MM.1S (cell line): Measurements from ENCODE around the gene SIN3A.

Experiments used
- DNase-seq: peaks from one replicate; pipeline ENCODE4 v3.0.0-alpha.2; 2015
- H2AFZ ChIP-seq: fragments of 300-600 bp; sonication (generic); 2 replicates; pipeline ENCODE4 v1.6.0; 2016; ENCODE audit warnings: antibody characterized with exemption, low read length
- H3F3A ChIP-seq: fragments of 300-600 bp; sonication (generic); 2 replicates; pipeline ENCODE4 v1.6.1; 2016; ENCODE audit warnings: mild to moderate bottlenecking, antibody characterized with exemption, low read length, moderate library complexity, mixed read lengths; ENCODE audit not compliant: insufficient read depth
- H3K27ac ChIP-seq: fragments of 300-600 bp; sonication (generic); 2 replicates; pipeline ENCODE4 v1.5.1; 2016; ENCODE audit warnings: mild to moderate bottlenecking, low read length
- H3K27me3 ChIP-seq: fragments of 300-600 bp; sonication (generic); replicated peaks from 2 replicates; pipeline ENCODE4 v1.6.0; 2016; ENCODE audit warnings: low read length; ENCODE audit not compliant: insufficient read depth
- H3K36me3 ChIP-seq: fragments of 300-600 bp; sonication (generic); replicated peaks from 2 replicates; pipeline ENCODE4 v1.6.1; 2016; ENCODE audit warnings: mild to moderate bottlenecking, low read length, mixed read lengths; ENCODE audit not compliant: insufficient read depth
- H3K4me1 ChIP-seq: fragments of 300-600 bp; sonication (generic); 2 replicates; pipeline ENCODE4 v1.6.1; 2016; ENCODE audit warnings: low read length, mixed read lengths
- H3K4me2 ChIP-seq: fragments of 300-600 bp; sonication (generic); 2 replicates; pipeline ENCODE4 v1.6.0; 2016; ENCODE audit warnings: low read depth, low read length
- H3K4me3 ChIP-seq: fragments of 300-600 bp; sonication (generic); 2 replicates; pipeline ENCODE4 v1.5.1; 2016; ENCODE audit warnings: low read length, mixed read lengths
- H3K79me2 ChIP-seq: fragments of 300-600 bp; sonication (generic); 2 replicates; pipeline ENCODE4 v1.6.1; 2016; ENCODE audit warnings: mixed run types, low read length, mixed read lengths
- H3K9ac ChIP-seq: fragments of 300-600 bp; sonication (generic); 2 replicates; pipeline ENCODE4 v1.6.1; 2016; ENCODE audit warnings: low read length, mixed read lengths
- H3K9me2 ChIP-seq: fragments of 300-600 bp; sonication (generic); replicated peaks from 2 replicates; pipeline ENCODE4 v1.6.1; 2016; ENCODE audit warnings: mild to moderate bottlenecking, low read length, mixed read lengths; ENCODE audit not compliant: insufficient read depth
- H3K9me3 ChIP-seq: fragments of 300-600 bp; sonication (generic); replicated peaks from 2 replicates; pipeline ENCODE4 v1.6.1; 2016; ENCODE audit warnings: mild to moderate bottlenecking, low read length, mixed read lengths; ENCODE audit not compliant: insufficient read depth
- H4K20me1 ChIP-seq: fragments of 300-600 bp; sonication (generic); 2 replicates; pipeline ENCODE4 v1.6.1; 2016; ENCODE audit warnings: mild to moderate bottlenecking, low read length, moderate library complexity, mixed read lengths; ENCODE audit not compliant: insufficient read depth
- CTCF ChIP-seq: fragments of 300-600 bp; sonication (generic); IDR thresholded peaks from 2 replicates; pipeline ENCODE4 v1.5.1; 2016; ENCODE audit warnings: antibody characterized with exemption, low read length, mixed read lengths
- EZH2 ChIP-seq: fragments of 300-600 bp; sonication (generic); optimal IDR thresholded peaks from 2 replicates; pipeline ENCODE3; 2017; ENCODE audit warnings: low read depth, mild to moderate bottlenecking, antibody characterized with exemption, low read length, mixed read lengths
- EZH2phosphoT487 ChIP-seq: fragments of 300-600 bp; sonication (generic); IDR thresholded peaks from 2 replicates; pipeline ENCODE4 v1.6.1; 2018; ENCODE audit warnings: antibody characterized with exemption, low read length

SIN3A gene

GRCh38 chr15:75368689-75369239, 82.7 kb downstream of the SIN3A start:
- Histone ChIP-seq H3K4me3 (peak overlapping the region; percentile 86), H3K36me3 (0 out of 2 replicates have a peak, but pooled peaks cover 7% of the 10 kb centered on the region), H3K27ac (peak overlapping the region; percentile 94), H3K79me2 (peaks cover 25% of the 10 kb centered on the region), H3K27me3 (no peaks in the 10 kb centered on the region), H3K4me2 (peak overlapping the region; percentile 87), H3K4me1 (peaks cover 16% of the 10 kb centered on the region), H3K9me3 (no peaks in the 10 kb centered on the region), H3K9me2 (no peaks in the 10 kb centered on the region), H3F3A (peaks cover 18% of the 10 kb centered on the region), H2AFZ (peak overlapping the region; percentile 52), H4K20me1 (no peaks in the 10 kb centered on the region), H3K9ac (peak overlapping the region; percentile 85)
- TF ChIP-seq EZH2 = no peak
- no peak for TF ChIP-seq EZH2phosphoT487
- no peak for TF ChIP-seq CTCF
- no peak for DNase-seq

GRCh38 chr15:75367913-75368688, 83.4 kb downstream of the SIN3A start, which contains the start of gene MAN2C1:
TSS of gene MAN2C1 (minus strand) at chr15:75368607. CDS start at chr15:75368583, 24 bp downstream.
- Histone ChIP-seq H3K4me3 (peak within 1 kb of the TSS; percentile 86), H3K9me2 (no peaks in the 10 kb centered on the region), H3K27ac (peak within 1 kb of the TSS; percentile 94), H3K27me3 (no peaks in the 10 kb centered on the region), H3K36me3 (0 out of 2 replicates have a peak, but pooled peaks cover 7% of the 10 kb centered on the region), H3K9me3 (no peaks in the 10 kb centered on the region), H2AFZ (peak within 1 kb of the TSS; percentile 52), H3F3A (peaks cover 18% of the 10 kb centered on the region), H3K4me2 (peak within 1 kb of the TSS; percentile 87), H3K9ac (peak within 1 kb of the TSS; percentile 85), H4K20me1 (no peaks in the 10 kb centered on the region), H3K4me1 (peaks cover 16% of the 10 kb centered on the region), H3K79me2 (peaks cover 25% of the 10 kb centered on the region)
- no peak for TF ChIP-seq EZH2phosphoT487
- TF ChIP-seq CTCF = peak; percentile 85
- DNase-seq = peak; percentile 98

- H3F3A ChIP-seq = peaks cover 18% of the 10 kb centered on the region
- DNase-seq = no peak
- peak overlapping the region; percentile 87; the same call in 1 of the 2 replicates for H3K4me2 ChIP-seq
- 0 out of 2 replicates have a peak, but pooled peaks cover 7% of the 10 kb centered on the region for H3K36me3 ChIP-seq
- H3K4me3 ChIP-seq = peak overlapping the region; percentile 86
- no peaks in the 10 kb centered on the region for H3K9me3 ChIP-seq
- H3K4me1 ChIP-seq = peaks cover 16% of the 10 kb centered on the region
- H3K79me2 ChIP-seq = peaks cover 21% of the 10 kb centered on the region
- peak overlapping the region; percentile 26; the same call in 1 of the 2 replicates for H3K9ac ChIP-seq
- no peaks in the 10 kb centered on the region for H3K9me2 ChIP-seq
- H2AFZ ChIP-seq = peak overlapping the region; percentile 37; the same call in 1 of the 2 replicates
- no peak overlapping the region for H3K27ac ChIP-seq
- TF ChIP-seq EZH2phosphoT487 (no peak), EZH2 (no peak), CTCF (no peak)
- no peaks in the 10 kb centered on the region for H4K20me1 ChIP-seq
- H3K27me3 ChIP-seq = no peaks in the 10 kb centered on the region
These were observed 84.0 kb downstream of the SIN3A start for GRCh38 chr15:75367406-75367912.
